ENCODE data around the gene ZSCAN22. TPM values are rescaled to one million over a fixed set of nuclear protein-coding genes. Genes with fewer than 3 reads are reported as not detected.
A peak's percentile ranks its signal among the peaks of the same experiment; 100 is the strongest.
"Not testable (repeated sequence)": the region's sequence is repeated elsewhere in the genome, so short reads cannot be mapped to it uniquely, and the experiment has no call there.

Gene ZSCAN22
- total RNA-seq, 2 donors from 2014 or later = 3.0 to 3.7 TPM

- DNase-seq = no peak
- no peaks in the 10 kb centered on the region for H3K4me1 ChIP-seq
- H3K36me3 ChIP-seq = no peaks in the 10 kb centered on the region
- H3K27ac ChIP-seq = no peak overlapping the region
- H3K27me3 ChIP-seq = no peaks in the 10 kb centered on the region
- H3K4me3 ChIP-seq = no peak overlapping the region
- intact Hi-C loops (cut with DNase I) = no loop called here
- no peaks in the 10 kb centered on the region for H3K9me3 ChIP-seq
- no peak overlapping the region for H3K9ac ChIP-seq (ENCODE audit: low read depth in 2 of 2, low read length in 2 of 2)
- no peak for TF ChIP-seq CTCF (IDR thresholded peaks at IDR 0.05)
Observed at GRCh38 chr19:58372311-58373133, 45.7 kb downstream of the ZSCAN22 start.

GRCh38 chr19:58374200-58374599, 47.4 kb downstream of the ZSCAN22 start:
- Histone ChIP-seq H3K9me3 (no peaks in the 10 kb centered on the region), H3K27ac (no peak overlapping the region), H3K27me3 (no peaks in the 10 kb centered on the region), H3K9ac (ENCODE audit: low read depth in 2 of 2, low read length in 2 of 2) (no peak overlapping the region), H3K36me3 (no peaks in the 10 kb centered on the region), H3K4me3 (no peak overlapping the region), H3K4me1 (peaks cover under 1% of the 10 kb centered on the region)
- intact Hi-C loops (cut with DNase I) = no loop called here
- no peak for TF ChIP-seq CTCF (IDR thresholded peaks at IDR 0.05)
- DNase-seq = no peak

- H3K4me3 ChIP-seq; H3K27me3 ChIP-seq; H3K27ac ChIP-seq; DNase-seq; H3K9ac ChIP-seq (ENCODE audit: low read depth in 2 of 2, low read length in 2 of 2); intact Hi-C loops (cut with DNase I); H3K4me1 ChIP-seq; H3K36me3 ChIP-seq; H3K9me3 ChIP-seq: not testable (repeated sequence)
Observed at GRCh38 chr19:58376724-58377123, 49.9 kb downstream of the ZSCAN22 start.

- peaks cover 4% of the 10 kb centered on the region for H3K4me1 ChIP-seq
- no peak overlapping the region for H3K27ac ChIP-seq
- H3K36me3 ChIP-seq = no peaks in the 10 kb centered on the region
- no peak for DNase-seq
- no peaks in the 10 kb centered on the region for H3K9me3 ChIP-seq
- H3K27me3 ChIP-seq = no peaks in the 10 kb centered on the region
- no peak overlapping the region for H3K9ac ChIP-seq (ENCODE audit: low read depth in 2 of 2, low read length in 2 of 2)
- no peak for TF ChIP-seq CTCF (IDR thresholded peaks at IDR 0.05)
- intact Hi-C loops (cut with DNase I) = no loop called here
- no peak overlapping the region for H3K4me3 ChIP-seq
Observed at GRCh38 chr19:58379246-58379645, 52.5 kb downstream of the ZSCAN22 start.

- Histone ChIP-seq H3K9me3 (no peaks in the 10 kb centered on the region), H3K27ac (peak overlapping the region; percentile 88), H3K36me3 (no peaks in the 10 kb centered on the region), H3K4me3 (peak overlapping the region; percentile 80), H3K4me1 (peaks cover 4% of the 10 kb centered on the region), H3K9ac (ENCODE audit: low read depth in 2 of 2, low read length in 2 of 2) (peak overlapping the region; percentile 81 to 89), H3K27me3 (no peaks in the 10 kb centered on the region)
- intact Hi-C loops (cut with DNase I) = loop anchor here (2.0 kb wide), 1 partner anchor 17 kb away; the partner anchor contains the start of gene ZNF497
- TF ChIP-seq CTCF (IDR thresholded peaks at IDR 0.05) = no peak
- no peak for DNase-seq
Observed at GRCh38 chr19:58380037-58380661, 53.4 kb downstream of the ZSCAN22 start.
